ENCODE results near the gene ADGRL2. TPM values are rescaled to one million over a fixed set of nuclear protein-coding genes. Genes with fewer than 3 reads are reported as not detected.

ADGRL2 gene
- total RNA-seq, 1 donor from 2014 or later: 0.05 TPM

DNA sequence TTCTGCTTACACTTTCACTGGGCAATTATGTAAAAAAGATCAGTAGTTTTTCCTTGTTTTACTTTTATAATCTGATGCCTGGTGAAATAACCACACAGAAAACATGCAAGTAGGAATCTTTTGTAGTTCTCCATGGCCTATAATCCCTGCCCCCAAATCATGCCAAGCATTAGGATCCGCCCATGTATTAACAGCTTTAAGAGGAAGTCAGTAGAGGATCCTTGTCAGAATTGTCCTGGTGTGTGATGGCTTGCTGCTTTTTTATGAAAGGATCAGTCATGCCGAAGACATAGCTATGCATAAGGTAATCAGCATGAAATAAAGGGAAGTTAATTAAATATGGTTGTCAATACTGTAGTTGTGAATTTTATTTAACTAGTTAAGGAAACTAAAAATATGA is 20.0 kb downstream of the ADGRL2 start:
- Mint-ChIP-seq H3K9me3 (no peaks in the 10 kb centered on the region), H3K36me3 (ENCODE audit: low read depth) (no peaks in the 10 kb centered on the region), H3K4me1 (no peaks in the 10 kb centered on the region), H3K27ac (no peak overlapping the region), H3K27me3 (no peaks in the 10 kb centered on the region), H3K4me3 (no peak overlapping the region)
- intact Hi-C loops (cut with micrococcal nuclease): no loop called here
- DNase-seq: no peak

DNA sequence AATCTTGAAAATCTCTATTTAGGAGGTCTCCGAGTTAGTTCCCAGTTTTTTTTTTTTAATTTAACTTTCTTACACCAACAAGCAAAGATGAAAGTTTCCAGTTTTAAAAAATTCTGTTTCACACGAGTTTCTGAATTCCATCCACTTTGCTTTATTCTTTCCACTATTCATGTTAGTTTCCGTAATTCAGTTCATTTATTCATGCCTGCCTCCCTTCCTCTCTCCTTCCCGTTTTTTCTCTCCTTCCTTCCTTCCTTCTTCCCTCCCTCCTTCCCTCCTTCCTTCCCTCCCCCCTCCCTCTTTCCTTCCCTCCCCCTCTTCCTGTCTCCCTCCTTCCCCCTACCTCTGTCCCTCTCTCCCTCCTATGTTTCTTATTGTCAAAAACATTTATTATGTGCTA is 22.3 kb downstream of the ADGRL2 start:
- no peak overlapping the region for H3K27ac Mint-ChIP-seq
- H3K36me3 Mint-ChIP-seq (ENCODE audit: low read depth): no peaks in the 10 kb centered on the region
- intact Hi-C loops (cut with micrococcal nuclease): no loop called here
- no peak overlapping the region for H3K4me3 Mint-ChIP-seq
- DNase-seq: no peak
- H3K9me3 Mint-ChIP-seq: no peaks in the 10 kb centered on the region
- no peaks in the 10 kb centered on the region for H3K4me1 Mint-ChIP-seq
- no peaks in the 10 kb centered on the region for H3K27me3 Mint-ChIP-seq

DNA sequence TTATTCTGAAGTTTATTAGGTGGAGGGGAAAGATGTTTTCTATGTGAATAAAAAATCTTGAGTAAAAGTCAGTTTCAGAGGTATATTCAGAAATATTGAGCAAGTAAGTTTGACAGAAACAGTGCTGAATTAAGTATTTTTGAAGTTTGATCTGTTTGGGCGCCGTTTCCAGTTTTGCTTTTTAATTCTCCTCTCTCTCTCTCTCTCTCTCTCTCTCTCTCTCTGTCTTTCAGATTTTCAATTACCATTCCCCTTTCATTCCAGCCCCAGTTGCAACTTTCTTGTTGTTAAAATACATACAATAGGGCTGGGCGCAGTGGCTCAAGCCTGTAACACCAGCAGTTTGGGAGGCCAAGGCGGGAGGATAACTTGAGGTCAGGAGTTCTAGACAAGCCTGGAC is 24.0 kb downstream of the ADGRL2 start:
- no peak for DNase-seq
- Mint-ChIP-seq H3K36me3 (ENCODE audit: low read depth) (no peaks in the 10 kb centered on the region), H3K4me3 (no peak overlapping the region), H3K27ac (no peak overlapping the region), H3K27me3 (no peaks in the 10 kb centered on the region), H3K9me3 (no peaks in the 10 kb centered on the region), H3K4me1 (no peaks in the 10 kb centered on the region)
- intact Hi-C loops (cut with micrococcal nuclease): no loop called here

DNA sequence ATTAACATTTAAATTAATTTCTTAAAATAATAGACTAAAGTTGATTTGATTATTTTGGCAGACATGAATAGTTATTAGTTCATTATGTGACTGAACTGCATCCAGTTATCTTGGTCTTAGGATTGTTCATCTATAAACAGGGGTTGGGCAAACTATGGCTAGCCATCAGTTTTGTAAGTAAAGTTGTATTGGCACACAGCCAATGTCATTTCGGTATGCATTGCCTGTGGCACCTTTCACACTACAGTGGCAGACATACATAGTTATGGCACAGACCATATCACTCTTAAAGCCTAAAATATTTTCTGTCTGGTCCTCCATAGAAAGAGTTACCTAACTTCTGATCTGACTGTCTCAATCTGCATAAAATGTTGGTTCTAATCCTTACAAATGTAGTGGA is 27.2 kb downstream of the ADGRL2 start:
- H3K27ac Mint-ChIP-seq: no peak overlapping the region
- H3K27me3 Mint-ChIP-seq: no peaks in the 10 kb centered on the region
- H3K9me3 Mint-ChIP-seq: no peaks in the 10 kb centered on the region
- H3K4me1 Mint-ChIP-seq: no peaks in the 10 kb centered on the region
- H3K36me3 Mint-ChIP-seq (ENCODE audit: low read depth): no peaks in the 10 kb centered on the region
- intact Hi-C loops (cut with micrococcal nuclease): no loop called here
- no peak overlapping the region for H3K4me3 Mint-ChIP-seq
- no peak for DNase-seq

DNA sequence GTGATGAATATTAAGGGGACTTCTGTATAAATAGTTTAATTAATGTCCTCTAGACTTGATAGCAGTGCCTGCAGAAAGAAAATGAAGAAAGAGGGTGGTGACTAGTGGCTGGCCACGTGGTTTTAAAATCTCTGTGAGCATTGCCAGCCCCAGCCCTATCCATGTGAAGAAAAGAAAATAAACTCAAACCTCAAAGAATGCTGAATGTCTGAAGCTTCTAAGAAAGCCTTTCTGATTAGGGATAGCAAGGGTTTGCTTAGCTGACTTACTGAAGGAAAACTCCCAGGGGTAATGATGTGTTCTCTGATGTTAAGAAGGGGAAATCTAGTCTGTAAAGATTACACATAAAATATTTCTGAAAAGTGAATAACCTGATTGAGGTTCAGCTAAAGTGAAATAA is 31.8 kb downstream of the ADGRL2 start:
- intact Hi-C loops (cut with micrococcal nuclease): no loop called here
- DNase-seq: no peak

DNA sequence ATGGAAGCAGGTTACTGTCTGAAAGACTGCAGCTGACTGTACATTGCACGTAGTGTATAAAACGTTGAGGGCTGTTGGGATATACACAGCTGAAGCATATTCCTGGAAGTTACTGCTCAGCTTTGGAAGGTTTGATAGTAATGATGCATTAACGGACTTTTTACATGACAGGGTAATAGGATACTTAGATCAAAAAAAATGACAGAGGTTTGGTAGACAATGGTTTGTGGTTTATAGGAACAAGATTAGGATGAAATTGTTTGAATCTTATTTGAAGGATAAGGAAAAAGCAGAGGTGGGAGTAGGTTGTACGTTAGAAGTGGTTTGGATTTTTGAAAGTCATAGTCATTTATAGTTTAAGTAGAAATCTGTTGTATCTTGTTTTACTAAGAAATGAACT is 33.0 kb downstream of the ADGRL2 start:
- Mint-ChIP-seq H3K4me3 (no peak overlapping the region), H3K27ac (no peak overlapping the region), H3K9me3 (no peaks in the 10 kb centered on the region), H3K36me3 (ENCODE audit: low read depth) (no peaks in the 10 kb centered on the region), H3K4me1 (no peaks in the 10 kb centered on the region), H3K27me3 (no peaks in the 10 kb centered on the region)
- intact Hi-C loops (cut with micrococcal nuclease): no loop called here
- no peak for DNase-seq

More for the DNA sequence above, 31.8 kb downstream of the ADGRL2 start:
- Mint-ChIP-seq H3K36me3 (ENCODE audit: low read depth) (no peaks in the 10 kb centered on the region), H3K27ac (no peak overlapping the region), H3K4me3 (no peak overlapping the region), H3K4me1 (no peaks in the 10 kb centered on the region), H3K27me3 (no peaks in the 10 kb centered on the region), H3K9me3 (no peaks in the 10 kb centered on the region)

DNA sequence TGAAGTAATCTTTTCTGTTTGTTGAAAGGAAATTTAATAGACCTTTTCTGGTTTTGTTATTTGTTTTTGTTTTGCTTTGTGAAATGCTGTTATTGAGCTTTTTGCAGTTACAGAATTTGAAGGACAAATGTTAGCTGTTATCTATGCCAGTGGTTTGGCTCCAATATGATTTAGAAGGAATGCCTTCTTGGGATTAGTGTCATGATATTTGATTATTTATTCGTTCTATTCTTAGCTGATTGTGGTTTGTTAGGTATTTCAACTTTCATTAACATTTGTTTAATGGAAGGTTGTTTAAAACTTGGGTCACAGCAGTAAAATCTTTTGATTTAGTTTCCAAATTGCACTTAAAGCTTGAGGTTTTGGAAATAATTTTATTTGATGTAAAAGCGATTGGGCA is 33.5 kb downstream of the ADGRL2 start:
- intact Hi-C loops (cut with micrococcal nuclease): no loop called here
- H3K27me3 Mint-ChIP-seq: no peaks in the 10 kb centered on the region
- H3K9me3 Mint-ChIP-seq: no peaks in the 10 kb centered on the region
- H3K36me3 Mint-ChIP-seq (ENCODE audit: low read depth): no peaks in the 10 kb centered on the region
- no peak overlapping the region for H3K27ac Mint-ChIP-seq
- no peak for DNase-seq
- H3K4me1 Mint-ChIP-seq: no peaks in the 10 kb centered on the region
- no peak overlapping the region for H3K4me3 Mint-ChIP-seq

DNA sequence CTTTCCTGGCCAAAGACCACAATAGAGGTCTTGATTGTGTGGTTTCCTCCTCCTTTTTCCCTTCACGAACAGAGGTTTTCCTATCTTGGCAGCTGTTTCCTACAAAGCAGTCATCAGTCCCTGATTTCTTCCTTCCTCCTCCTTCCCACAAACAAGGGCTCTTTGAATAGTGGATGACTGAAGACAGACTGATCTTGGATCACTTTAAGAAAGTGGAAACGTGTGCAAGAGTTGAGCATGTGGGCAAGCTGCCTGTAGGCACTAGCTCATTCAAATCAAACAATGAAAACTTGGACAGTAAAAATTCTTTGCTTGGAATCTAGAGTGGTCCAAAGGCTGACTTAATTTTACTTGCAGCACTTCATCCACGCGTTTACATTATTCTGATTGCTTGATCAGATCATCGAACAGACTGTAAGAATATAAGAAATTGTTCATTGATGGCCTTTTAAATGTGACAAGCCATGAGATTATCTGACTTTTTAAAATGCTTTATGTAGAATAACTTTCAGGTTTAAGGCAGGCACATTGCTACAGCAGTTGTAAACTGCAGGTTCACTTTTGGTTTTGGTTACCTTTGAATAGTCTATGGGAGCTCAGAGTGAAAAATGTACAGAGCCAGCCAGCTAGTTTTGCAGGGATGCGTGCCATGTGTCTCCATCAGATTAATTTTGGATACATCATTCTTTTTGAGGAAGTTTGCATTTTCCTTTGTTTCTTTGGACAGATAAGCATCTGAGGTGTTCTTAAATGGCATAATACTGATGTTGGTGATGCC is 34.4 kb downstream of the ADGRL2 start:
- intact Hi-C loops (cut with micrococcal nuclease): no loop called here
- H3K4me3 Mint-ChIP-seq: no peak overlapping the region
- no peak overlapping the region for H3K27ac Mint-ChIP-seq
- H3K27me3 Mint-ChIP-seq: no peaks in the 10 kb centered on the region
- H3K36me3 Mint-ChIP-seq (ENCODE audit: low read depth): no peaks in the 10 kb centered on the region
- no peaks in the 10 kb centered on the region for H3K9me3 Mint-ChIP-seq
- DNase-seq: no peak
- no peaks in the 10 kb centered on the region for H3K4me1 Mint-ChIP-seq

DNA sequence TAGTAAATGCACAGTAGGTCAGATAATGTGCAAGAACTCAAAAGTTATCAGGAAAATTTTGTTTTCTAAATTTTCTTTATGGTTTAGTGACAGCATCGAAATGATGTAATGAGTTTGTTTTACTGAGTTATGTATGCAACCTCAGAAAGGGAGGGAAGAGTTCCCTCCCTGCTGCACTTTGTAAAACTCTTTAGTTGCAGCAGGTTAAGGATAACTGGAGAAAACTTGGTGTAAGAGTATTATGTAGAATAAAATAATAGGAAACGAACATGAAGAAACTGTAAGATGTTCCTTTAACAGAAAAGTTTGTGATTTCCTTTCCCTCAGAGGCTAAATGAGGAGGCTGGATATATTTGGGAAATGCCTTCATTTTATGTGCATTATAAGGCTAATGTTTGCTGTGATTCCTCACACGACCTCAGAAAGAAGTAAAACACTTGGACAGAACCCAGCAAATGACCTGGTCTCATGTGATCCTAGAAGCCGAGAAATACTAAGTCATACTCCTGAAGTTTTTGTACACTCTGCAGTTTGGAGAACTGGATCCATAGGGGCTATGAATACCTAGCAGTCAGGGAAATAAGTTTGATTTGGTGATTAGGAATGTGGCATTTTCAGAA is 35.4 kb downstream of the ADGRL2 start:
- intact Hi-C loops (cut with micrococcal nuclease): no loop called here
- no peaks in the 10 kb centered on the region for H3K27me3 Mint-ChIP-seq
- no peaks in the 10 kb centered on the region for H3K9me3 Mint-ChIP-seq
- H3K27ac Mint-ChIP-seq: no peak overlapping the region
- no peaks in the 10 kb centered on the region for H3K36me3 Mint-ChIP-seq (ENCODE audit: low read depth)
- no peak overlapping the region for H3K4me3 Mint-ChIP-seq
- DNase-seq: no peak
- no peaks in the 10 kb centered on the region for H3K4me1 Mint-ChIP-seq

DNA sequence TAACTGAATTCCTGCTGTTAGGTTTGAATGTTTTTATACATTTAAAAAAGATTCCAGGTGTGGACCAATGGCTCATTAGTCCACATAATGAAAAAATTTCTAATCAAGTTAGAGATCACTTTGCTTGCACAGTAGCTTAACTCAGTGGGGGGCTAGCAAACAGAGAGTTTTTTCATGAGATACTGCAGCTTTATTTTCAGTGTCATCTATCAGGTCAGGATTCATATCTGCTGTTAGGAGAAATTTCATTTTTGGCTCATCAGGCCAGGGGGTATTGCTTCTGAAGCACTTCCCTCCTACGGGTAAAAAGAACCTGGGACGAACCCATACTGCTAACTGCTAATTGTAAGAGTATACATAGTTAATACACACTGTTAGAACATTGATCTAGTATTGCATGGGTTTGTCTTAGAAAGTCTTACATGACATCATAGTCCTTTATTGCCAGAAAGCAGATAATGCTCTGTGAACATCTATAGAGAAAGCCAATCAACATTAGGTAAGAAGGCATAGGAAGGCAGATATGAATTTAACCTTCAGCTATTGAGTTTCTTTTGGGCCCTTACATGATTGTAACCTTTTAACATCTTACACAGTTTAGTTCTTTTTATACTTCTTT is 38.0 kb downstream of the ADGRL2 start:
- Mint-ChIP-seq H3K36me3 (ENCODE audit: low read depth) (no peaks in the 10 kb centered on the region), H3K27ac (no peak overlapping the region), H3K9me3 (no peaks in the 10 kb centered on the region), H3K27me3 (no peaks in the 10 kb centered on the region), H3K4me1 (no peaks in the 10 kb centered on the region), H3K4me3 (no peak overlapping the region)
- intact Hi-C loops (cut with micrococcal nuclease): no loop called here
- DNase-seq: no peak

DNA sequence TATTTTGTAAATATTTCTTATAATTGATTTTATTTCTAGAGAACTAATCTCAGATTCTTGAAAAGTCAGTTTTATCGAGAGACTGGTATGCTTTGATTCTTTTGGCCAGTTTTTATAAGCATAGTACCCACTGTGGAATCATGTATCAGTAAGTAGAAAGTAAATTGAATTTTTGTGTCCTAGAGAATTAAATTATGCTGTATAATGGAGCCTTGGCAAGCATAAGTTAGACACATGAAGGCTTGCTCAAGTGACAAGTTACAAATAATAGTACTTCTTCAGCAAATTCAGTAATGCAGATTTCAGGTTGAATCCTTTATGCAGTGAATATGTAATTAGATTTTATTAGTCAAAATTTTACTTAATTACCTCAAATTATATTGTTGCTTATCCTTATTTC is 40.1 kb downstream of the ADGRL2 start:
- Mint-ChIP-seq H3K27ac (no peak overlapping the region), H3K36me3 (ENCODE audit: low read depth) (no peaks in the 10 kb centered on the region), H3K27me3 (no peaks in the 10 kb centered on the region), H3K4me1 (no peaks in the 10 kb centered on the region), H3K9me3 (no peaks in the 10 kb centered on the region), H3K4me3 (no peak overlapping the region)
- intact Hi-C loops (cut with micrococcal nuclease): no loop called here
- no peak for DNase-seq

DNA sequence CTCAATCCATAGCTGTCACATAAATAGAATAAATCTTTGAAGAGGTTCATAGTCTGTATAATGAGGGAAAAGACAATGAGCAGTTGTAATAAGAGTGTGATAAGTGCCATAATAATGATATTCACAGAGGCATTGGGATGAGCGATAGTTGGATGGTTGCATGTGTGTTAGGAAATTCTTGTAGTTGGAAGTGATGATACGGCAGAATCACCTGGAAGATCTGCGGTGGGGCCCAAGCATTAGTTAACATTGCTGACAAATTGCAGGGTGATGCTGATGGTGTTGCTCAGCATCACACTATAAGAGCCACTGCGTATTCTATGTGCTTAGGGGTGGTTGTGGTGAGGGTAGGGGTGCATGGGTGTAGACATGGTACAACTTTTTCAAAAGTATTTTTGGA is 41.1 kb downstream of the ADGRL2 start:
- no peaks in the 10 kb centered on the region for H3K9me3 Mint-ChIP-seq
- no peaks in the 10 kb centered on the region for H3K27me3 Mint-ChIP-seq
- no peak for DNase-seq
- H3K36me3 Mint-ChIP-seq (ENCODE audit: low read depth): no peaks in the 10 kb centered on the region
- intact Hi-C loops (cut with micrococcal nuclease): no loop called here
- no peak overlapping the region for H3K27ac Mint-ChIP-seq
- no peaks in the 10 kb centered on the region for H3K4me1 Mint-ChIP-seq
- no peak overlapping the region for H3K4me3 Mint-ChIP-seq

DNA sequence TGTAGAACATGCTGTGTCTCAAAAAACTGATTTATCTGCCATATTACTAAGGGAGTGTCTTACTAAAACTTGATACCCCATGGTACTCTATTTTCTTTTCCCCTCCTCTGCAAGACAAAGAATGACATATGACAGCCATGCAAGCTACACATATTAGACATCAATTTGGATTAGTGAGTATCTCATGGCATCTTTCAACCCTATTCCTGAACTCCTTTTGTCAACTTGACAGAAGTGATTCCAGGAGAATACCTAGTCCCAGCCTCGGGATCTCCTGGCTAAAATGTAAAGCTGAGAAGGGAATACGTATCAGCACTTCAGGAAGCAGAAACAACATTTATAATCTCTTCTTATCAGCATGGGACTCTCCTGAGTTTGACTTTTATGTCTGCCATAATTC is 43.7 kb downstream of the ADGRL2 start:
- Mint-ChIP-seq H3K9me3 (no peaks in the 10 kb centered on the region), H3K4me3 (no peak overlapping the region)
- intact Hi-C loops (cut with micrococcal nuclease): no loop called here

DNA sequence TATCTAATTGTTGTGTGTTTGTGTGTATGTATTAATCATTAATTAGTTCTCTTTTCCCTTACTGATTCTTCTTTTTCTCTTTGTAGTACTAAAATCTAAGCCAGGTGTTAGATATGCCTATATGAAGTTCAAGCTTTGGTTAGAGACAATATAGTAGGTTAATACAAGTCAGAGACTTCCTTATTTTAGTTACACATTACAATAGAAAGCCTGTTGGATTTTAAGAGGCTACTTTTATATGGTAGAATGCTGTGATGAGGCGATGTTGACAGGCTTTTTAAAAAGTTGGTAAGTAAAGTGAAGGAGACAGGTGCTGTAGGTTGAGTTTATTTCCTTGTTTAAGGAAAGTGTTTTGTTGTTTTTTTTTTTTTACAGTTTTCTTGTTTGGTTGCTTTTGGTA is 45.9 kb downstream of the ADGRL2 start:
- Mint-ChIP-seq H3K27me3 (no peaks in the 10 kb centered on the region), H3K36me3 (ENCODE audit: low read depth) (no peaks in the 10 kb centered on the region), H3K4me1 (no peaks in the 10 kb centered on the region), H3K4me3 (no peak overlapping the region), H3K9me3 (no peaks in the 10 kb centered on the region), H3K27ac (no peak overlapping the region)
- DNase-seq: no peak
- intact Hi-C loops (cut with micrococcal nuclease): no loop called here

More for the DNA sequence above, 43.7 kb downstream of the ADGRL2 start:
- Mint-ChIP-seq H3K27ac (no peak overlapping the region), H3K4me1 (no peaks in the 10 kb centered on the region), H3K27me3 (no peaks in the 10 kb centered on the region), H3K36me3 (ENCODE audit: low read depth) (no peaks in the 10 kb centered on the region)
- no peak for DNase-seq

Data from activated CD4-positive, alpha-beta T cell treated with anti-CD3 and anti-CD28 coated beads, Interleukin-2, amount 10 ng/mL, durations not matched to agents 24 days and 14 days (primary cell).